HepG2 (cell line): ENCODE results near the gene APLP1. TPM values are rescaled to one million over a fixed set of nuclear protein-coding genes. Genes with fewer than 3 reads are reported as not detected.

Experiments
- ATF7 ChIP-seq, 2 experiments: fragments of 450-650 bp in 1 of 2; sonication (generic) in 1 of 2; formaldehyde crosslinking in 1 of 2; IDR thresholded peaks; 2 replicates each; pipeline versions ENCODE4 v1.4.0 to v1.6.1; 2016 to 2020; ENCODE audit warnings: antibody characterized with exemption in 1 of 2, mild to moderate bottlenecking in 1 of 2, missing genetic modification reagents in 1 of 2
- CENPT ChIP-seq: sonication (generic); formaldehyde crosslinking; IDR thresholded peaks from 2 replicates; pipeline ENCODE4 v1.8.0; 2022; ENCODE audit warnings: low read depth, mild to moderate bottlenecking, moderate library complexity, missing genetic modification reagents
- EED ChIP-seq: sonication (generic); formaldehyde crosslinking; IDR thresholded peaks from 2 replicates; pipeline ENCODE4 v1.5.0; 2020; ENCODE audit warnings: mild to moderate bottlenecking, missing genetic modification reagents
- HNF4G ChIP-seq, 2 experiments: sonication (generic) in 1 of 2; formaldehyde crosslinking in 1 of 2; IDR thresholded peaks; 2 replicates each; pipeline versions ENCODE4 v1.4.0 to v1.6.1; 2011 to 2020; ENCODE audit warnings: borderline replicate concordance in 2 of 2, low read depth in 2 of 2, mild to moderate bottlenecking in 2 of 2, low read length in 1 of 2, missing genetic modification reagents in 1 of 2, moderate library complexity in 1 of 2
- MED13 ChIP-seq: sonication (generic); formaldehyde crosslinking; IDR thresholded peaks from 2 replicates; pipeline ENCODE4 v1.5.0; 2020; ENCODE audit warnings: missing genetic modification reagents
- MEF2D ChIP-seq: sonication (generic); formaldehyde crosslinking; IDR thresholded peaks from 2 replicates; pipeline ENCODE4 v1.5.1; 2020; ENCODE audit warnings: mild to moderate bottlenecking, missing genetic modification reagents
- NCOA2 ChIP-seq: sonication (generic); formaldehyde crosslinking; IDR thresholded peaks from 2 replicates; pipeline ENCODE4 v1.8.0; 2022; ENCODE audit warnings: inconsistent platforms
- NFIB ChIP-seq: sonication (generic); formaldehyde crosslinking; IDR thresholded peaks from 2 replicates; pipeline ENCODE4 v1.9.0; 2021; ENCODE audit warnings: missing genetic modification reagents, mild to moderate bottlenecking, borderline replicate concordance
- NFKB2 ChIP-seq: sonication (generic); formaldehyde crosslinking; IDR thresholded peaks from 2 replicates; pipeline ENCODE4 v1.4.0; 2020; ENCODE audit warnings: missing genetic modification reagents, borderline replicate concordance
- RAD51 ChIP-seq: fragments of 450-650 bp; IDR thresholded peaks from 2 replicates; pipeline ENCODE4 v1.6.1; 2016; ENCODE audit warnings: borderline replicate concordance
- STAT5B ChIP-seq: sonication (generic); formaldehyde crosslinking; IDR thresholded peaks from 2 replicates; pipeline ENCODE4 v1.4.0; 2020; ENCODE audit warnings: missing genetic modification reagents
- TBX2 ChIP-seq: sonication (generic); formaldehyde crosslinking; IDR thresholded peaks from 2 replicates; pipeline ENCODE4 v1.5.0; 2020; ENCODE audit warnings: missing genetic modification reagents, mild to moderate bottlenecking, borderline replicate concordance
- YEATS2 ChIP-seq: sonication (generic); formaldehyde crosslinking; IDR thresholded peaks from 2 replicates; pipeline ENCODE4 v1.4.0; 2020; ENCODE audit warnings: missing genetic modification reagents, borderline replicate concordance
- ZFP41 ChIP-seq: sonication (generic); formaldehyde crosslinking; IDR thresholded peaks from 2 replicates; pipeline ENCODE4 v1.4.0; 2020; ENCODE audit warnings: mild to moderate bottlenecking, missing genetic modification reagents, borderline replicate concordance
- ZFP62 ChIP-seq: sonication (generic); formaldehyde crosslinking; IDR thresholded peaks from 2 replicates; pipeline ENCODE4 v1.4.0; 2020; ENCODE audit warnings: missing genetic modification reagents
- ZKSCAN8 ChIP-seq: IDR thresholded peaks from 2 replicates; pipeline ENCODE4 v1.6.1; 2016; ENCODE audit warnings: borderline replicate concordance, missing genetic modification reagents, missing compliant biosample characterization
- ZNF121 ChIP-seq: sonication (generic); formaldehyde crosslinking; IDR thresholded peaks from 2 replicates; pipeline ENCODE4 v1.5.0; 2020; ENCODE audit warnings: mild to moderate bottlenecking, missing genetic modification reagents
- ZNF34 ChIP-seq: sonication (generic); formaldehyde crosslinking; IDR thresholded peaks from 2 replicates; pipeline ENCODE4 v1.4.0; 2020; ENCODE audit warnings: mild to moderate bottlenecking, missing genetic modification reagents, borderline replicate concordance
- ZNF552 ChIP-seq: sonication (generic); formaldehyde crosslinking; IDR thresholded peaks from 2 replicates; pipeline ENCODE4 v1.9.0; 2022; ENCODE audit warnings: missing genetic modification reagents, mild to moderate bottlenecking, borderline replicate concordance
- ZSCAN20 ChIP-seq: sonication (generic); formaldehyde crosslinking; IDR thresholded peaks from 2 replicates; pipeline ENCODE4 v1.4.0; 2020; ENCODE audit warnings: missing genetic modification reagents, mild to moderate bottlenecking, borderline replicate concordance
- ZSCAN9 ChIP-seq: IDR thresholded peaks from 2 replicates; pipeline ENCODE4 v1.6.1; 2016; ENCODE audit warnings: borderline replicate concordance
- polyA plus RNA-seq, 8 experiments: library from polyadenylated mRNA; depleted of rRNA in 3 of 8; stranded (reverse) in 7 of 8; unstranded in 1 of 8; fragments of >200 nt; fragmentation: Illumina TruSeq in 4 of 8; extraction: Trizol in 4 of 8; gene quantifications; 2 replicates each; pipeline versions ENCODE4 v1.2.1 to v1.2.3, GENCODE V29; 2011 to 2016; ENCODE audit warnings: low read depth in 4 of 8, missing spikeins in 1 of 8, mixed read lengths in 1 of 8; ENCODE audit not compliant: insufficient read depth in 1 of 8
- total RNA-seq, 5 experiments: library from RNA; depleted of rRNA; stranded (reverse); fragments of >200 nt; fragmentation: Illumina TruSeq; extraction: Trizol; gene quantifications; 2 replicates each; pipeline ENCODE4 v1.2.3, GENCODE V29; 2016; ENCODE audit warnings: low read depth in 1 of 5
- TF ChIP-seq, protein P1 (sequence below): fragments of 450-650 bp; IDR thresholded peaks from 2 replicates; pipeline ENCODE4 v1.6.1; 2016
- TF ChIP-seq, protein P2 (sequence below): sonication (generic); formaldehyde crosslinking; IDR thresholded peaks from 2 replicates; pipeline ENCODE4 v1.4.0; 2020; ENCODE audit warnings: mild to moderate bottlenecking, missing genetic modification reagents
- TF ChIP-seq, protein P3 (sequence below), 2 experiments: sonication (generic) in 1 of 2; formaldehyde crosslinking in 1 of 2; IDR thresholded peaks; 2 replicates each; pipeline versions ENCODE4 v1.5.1 to v1.6.1; 2011 to 2020; ENCODE audit warnings: borderline replicate concordance in 1 of 2, low read depth in 1 of 2, low read length in 1 of 2, mild to moderate bottlenecking in 1 of 2, missing genetic modification reagents in 1 of 2, moderate library complexity in 1 of 2

APLP1 gene
- total and polyA plus RNA-seq, 2 of the 13 experiments (the other 11 are each of a cell fraction or from before 2014, with no cell fraction given): 2.0 to 2.9 TPM

DNA sequence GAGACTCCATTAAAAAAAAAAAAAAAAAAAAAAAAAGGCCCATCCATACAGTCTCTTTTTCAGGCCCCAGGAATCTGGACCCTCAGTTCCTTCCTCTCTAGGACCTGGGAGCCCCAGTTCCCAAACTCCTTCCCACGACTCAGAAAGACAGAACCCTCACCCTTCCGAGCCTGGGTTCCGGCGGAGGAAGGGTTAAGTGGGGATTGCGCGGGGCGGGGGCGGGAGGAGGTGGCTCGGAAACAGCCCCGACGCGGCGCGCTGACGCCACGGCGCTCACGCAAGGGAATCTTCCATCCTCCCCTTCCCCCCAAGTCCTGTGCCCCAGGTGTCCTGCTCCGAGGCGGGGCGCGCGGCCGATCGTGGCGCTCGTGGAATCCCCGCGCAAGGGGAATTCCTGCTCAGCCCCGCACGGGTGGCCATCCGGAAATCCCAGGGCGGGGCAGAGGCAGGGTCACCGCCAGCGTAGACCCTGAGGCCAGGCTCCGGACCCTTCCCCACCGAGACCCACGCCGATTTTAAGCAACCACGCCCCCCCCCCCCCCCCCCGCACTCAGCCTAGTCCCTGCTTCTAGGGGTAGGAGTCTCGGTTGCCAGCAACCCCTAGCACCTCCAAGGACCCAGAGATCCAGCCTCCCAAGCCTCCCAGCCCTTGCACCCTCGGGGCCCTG, 31.3 kb downstream of the APLP1 start (continued):
- TF ChIP-seq HNF4G (IDR thresholded peaks at IDR 0.05; ENCODE audit: borderline replicate concordance, low read depth, low read length): no peak; the same call in 1 of the 2 replicates
- TF ChIP-seq HNF4G (CRISPR knock-in tag; IDR thresholded peaks at IDR 0.05; ENCODE audit: borderline replicate concordance, low read depth): no peak
- no peak for TF ChIP-seq MEF2D (CRISPR knock-in tag)
- no peak for TF ChIP-seq ATF7 (IDR thresholded peaks at IDR 0.05)
- TF ChIP-seq ATF7 (CRISPR knock-in tag; IDR thresholded peaks at IDR 0.05): no peak
- TF ChIP-seq YEATS2 (CRISPR knock-in tag): no peak
- no peak for TF ChIP-seq ZFP41 (CRISPR knock-in tag)
- TF ChIP-seq ZKSCAN8 (CRISPR knock-in tag): no peak
- no peak for TF ChIP-seq RAD51
- TF ChIP-seq STAT5B: no peak
- TF ChIP-seq ZNF552 (CRISPR knock-in tag): no peak; the same call in 1 of the 2 replicates
- no peak for TF ChIP-seq NFIB (CRISPR knock-in tag)
- no peak for TF ChIP-seq CENPT (CRISPR knock-in tag)
- TF ChIP-seq, protein P1, sequence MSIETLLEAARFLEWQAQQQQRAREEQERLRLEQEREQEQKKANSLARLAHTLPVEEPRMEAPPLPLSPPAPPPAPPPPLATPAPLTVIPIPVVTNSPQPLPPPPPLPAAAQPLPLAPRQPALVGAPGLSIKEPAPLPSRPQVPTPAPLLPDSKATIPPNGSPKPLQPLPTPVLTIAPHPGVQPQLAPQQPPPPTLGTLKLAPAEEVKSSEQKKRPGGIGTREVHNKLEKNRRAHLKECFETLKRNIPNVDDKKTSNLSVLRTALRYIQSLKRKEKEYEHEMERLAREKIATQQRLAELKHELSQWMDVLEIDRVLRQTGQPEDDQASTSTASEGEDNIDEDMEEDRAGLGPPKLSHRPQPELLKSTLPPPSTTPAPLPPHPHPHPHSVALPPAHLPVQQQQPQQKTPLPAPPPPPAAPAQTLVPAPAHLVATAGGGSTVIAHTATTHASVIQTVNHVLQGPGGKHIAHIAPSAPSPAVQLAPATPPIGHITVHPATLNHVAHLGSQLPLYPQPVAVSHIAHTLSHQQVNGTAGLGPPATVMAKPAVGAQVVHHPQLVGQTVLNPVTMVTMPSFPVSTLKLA: no peak
- no peak for TF ChIP-seq ZFP62 (CRISPR knock-in tag)
- TF ChIP-seq, protein P2, sequence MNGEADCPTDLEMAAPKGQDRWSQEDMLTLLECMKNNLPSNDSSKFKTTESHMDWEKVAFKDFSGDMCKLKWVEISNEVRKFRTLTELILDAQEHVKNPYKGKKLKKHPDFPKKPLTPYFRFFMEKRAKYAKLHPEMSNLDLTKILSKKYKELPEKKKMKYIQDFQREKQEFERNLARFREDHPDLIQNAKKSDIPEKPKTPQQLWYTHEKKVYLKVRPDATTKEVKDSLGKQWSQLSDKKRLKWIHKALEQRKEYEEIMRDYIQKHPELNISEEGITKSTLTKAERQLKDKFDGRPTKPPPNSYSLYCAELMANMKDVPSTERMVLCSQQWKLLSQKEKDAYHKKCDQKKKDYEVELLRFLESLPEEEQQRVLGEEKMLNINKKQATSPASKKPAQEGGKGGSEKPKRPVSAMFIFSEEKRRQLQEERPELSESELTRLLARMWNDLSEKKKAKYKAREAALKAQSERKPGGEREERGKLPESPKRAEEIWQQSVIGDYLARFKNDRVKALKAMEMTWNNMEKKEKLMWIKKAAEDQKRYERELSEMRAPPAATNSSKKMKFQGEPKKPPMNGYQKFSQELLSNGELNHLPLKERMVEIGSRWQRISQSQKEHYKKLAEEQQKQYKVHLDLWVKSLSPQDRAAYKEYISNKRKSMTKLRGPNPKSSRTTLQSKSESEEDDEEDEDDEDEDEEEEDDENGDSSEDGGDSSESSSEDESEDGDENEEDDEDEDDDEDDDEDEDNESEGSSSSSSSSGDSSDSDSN (CRISPR knock-in tag): no peak
- no peak for TF ChIP-seq NFKB2 (CRISPR knock-in tag)
- TF ChIP-seq, protein P3, sequence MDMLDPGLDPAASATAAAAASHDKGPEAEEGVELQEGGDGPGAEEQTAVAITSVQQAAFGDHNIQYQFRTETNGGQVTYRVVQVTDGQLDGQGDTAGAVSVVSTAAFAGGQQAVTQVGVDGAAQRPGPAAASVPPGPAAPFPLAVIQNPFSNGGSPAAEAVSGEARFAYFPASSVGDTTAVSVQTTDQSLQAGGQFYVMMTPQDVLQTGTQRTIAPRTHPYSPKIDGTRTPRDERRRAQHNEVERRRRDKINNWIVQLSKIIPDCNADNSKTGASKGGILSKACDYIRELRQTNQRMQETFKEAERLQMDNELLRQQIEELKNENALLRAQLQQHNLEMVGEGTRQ (IDR thresholded peaks at IDR 0.05; ENCODE audit: low read depth, low read length): no peak
- TF ChIP-seq, protein P3 (CRISPR knock-in tag; IDR thresholded peaks at IDR 0.05; ENCODE audit: borderline replicate concordance): no peak
- TF ChIP-seq NCOA2 (CRISPR knock-in tag): no peak
- no peak for TF ChIP-seq ZSCAN9
- no peak for TF ChIP-seq EED (CRISPR knock-in tag)
- TF ChIP-seq TBX2 (CRISPR knock-in tag): no peak; the same call in 1 of the 2 replicates
- TF ChIP-seq ZNF121 (CRISPR knock-in tag): no peak
- TF ChIP-seq MED13 (CRISPR knock-in tag): no peak
- TF ChIP-seq ZNF34 (CRISPR knock-in tag): no peak
- no peak for TF ChIP-seq ZSCAN20 (CRISPR knock-in tag)
